Vagina (tissue), 2 donors: ENCODE results near the gene SIK3.

Source experiments
- CTCF ChIP-seq, 3 experiments: fragments of 450-650 bp in 2 of 3; fragments of 200-600 bp in 1 of 3; sonication (generic) in 1 of 3; IDR thresholded peaks; one replicate each; pipeline ENCODE4 v1.5.1; 2017 to 2019; ENCODE audit warnings: antibody characterized with exemption in 3 of 3, mild to moderate bottlenecking in 2 of 3, moderate library complexity in 2 of 3
- POLR2AphosphoS5 ChIP-seq, 2 donors: sonication (generic); formaldehyde crosslinking; IDR thresholded peaks; one replicate each; pipeline ENCODE4 v1.9.0; 2017; ENCODE audit warnings: antibody characterized with exemption in 2 of 2, mild to moderate bottlenecking in 2 of 2, low read depth in 1 of 2; ENCODE audit not compliant: insufficient read depth in 1 of 2

- TF ChIP-seq CTCF (IDR thresholded peaks at IDR 0.05) = no peak
- no peak for TF ChIP-seq POLR2AphosphoS5 (IDR thresholded peaks at IDR 0.05; ENCODE audit: insufficient read depth in 1 of 2, low read depth in 1 of 2)
Measured at GRCh38 chr11:117121176-117121575, 22.9 kb upstream of the SIK3 start.
